ENCODE results near the gene UFD1. TPM values are rescaled to one million over a fixed set of nuclear protein-coding genes. Genes with fewer than 3 reads are reported as not detected.
"Not testable (repeated sequence)": the region's sequence is repeated elsewhere in the genome, so short reads cannot be mapped to it uniquely, and the experiment has no call there.

The UFD1 gene
- total RNA-seq, 1 donor = 44.9 TPM

GRCh38 chr22:19448076-19448607 lies 30.9 kb downstream of the UFD1 start:
- H3K4me3 ChIP-seq (ENCODE audit: low read depth, low read length) = peak overlapping the region; percentile 84
- TF ChIP-seq CTCF (IDR thresholded peaks at IDR 0.05; ENCODE audit: insufficient read depth, low read depth, low read length) = no peak
- peak; percentile 53 for DNase-seq (ENCODE audit: low read depth)

- peak within 1 kb of the TSS; percentile 84 for H3K4me3 ChIP-seq (ENCODE audit: low read depth, low read length)
- TF ChIP-seq CTCF (IDR thresholded peaks at IDR 0.05; ENCODE audit: insufficient read depth, low read depth, low read length) = no peak
- DNase-seq (ENCODE audit: low read depth) = peak; percentile 95
Observed at GRCh38 chr22:19447330-19448075, 31.5 kb downstream of the UFD1 start, which contains the start of gene C22orf39. Gene C22orf39 (minus strand): TSS chr22:19447711. CDS start chr22:19447688, 23 bp downstream.

- DNase-seq (ENCODE audit: low read depth) = peak; percentile 23
- no peak for TF ChIP-seq CTCF (IDR thresholded peaks at IDR 0.05; ENCODE audit: insufficient read depth, low read depth, low read length)
- H3K4me3 ChIP-seq (ENCODE audit: low read depth, low read length) = peak overlapping the region; percentile 84
Observed at GRCh38 chr22:19446603-19447329, 32.2 kb downstream of the UFD1 start.

GRCh38 chr22:19445279-19445982 lies 33.6 kb downstream of the UFD1 start:
- not testable (repeated sequence) for DNase-seq (ENCODE audit: low read depth); H3K4me3 ChIP-seq (ENCODE audit: low read depth, low read length)

GRCh38 chr22:19443544-19444211 lies 35.3 kb downstream of the UFD1 start:
- H3K4me3 ChIP-seq (ENCODE audit: low read depth, low read length) = no peak overlapping the region
- no peak for DNase-seq (ENCODE audit: low read depth)
- no peak for TF ChIP-seq CTCF (IDR thresholded peaks at IDR 0.05; ENCODE audit: insufficient read depth, low read depth, low read length)

GRCh38 chr22:19442166-19442565 lies 36.8 kb downstream of the UFD1 start:
- peak; percentile 8 for DNase-seq (ENCODE audit: low read depth)
- no peak overlapping the region for H3K4me3 ChIP-seq (ENCODE audit: low read depth, low read length)
- TF ChIP-seq CTCF (IDR thresholded peaks at IDR 0.05; ENCODE audit: insufficient read depth, low read depth, low read length) = no peak
